HG03108 (cell line): ENCODE data around the gene ZNF76.

Experiments
- ATAC-seq: cut with Tn5 transposase; IDR thresholded peaks from one replicate; pipeline ENCODE4 v1.9.1; 2021; ENCODE audit warnings: moderate library complexity; ENCODE audit not compliant: unreplicated experiment

The ZNF76 gene

DNA sequence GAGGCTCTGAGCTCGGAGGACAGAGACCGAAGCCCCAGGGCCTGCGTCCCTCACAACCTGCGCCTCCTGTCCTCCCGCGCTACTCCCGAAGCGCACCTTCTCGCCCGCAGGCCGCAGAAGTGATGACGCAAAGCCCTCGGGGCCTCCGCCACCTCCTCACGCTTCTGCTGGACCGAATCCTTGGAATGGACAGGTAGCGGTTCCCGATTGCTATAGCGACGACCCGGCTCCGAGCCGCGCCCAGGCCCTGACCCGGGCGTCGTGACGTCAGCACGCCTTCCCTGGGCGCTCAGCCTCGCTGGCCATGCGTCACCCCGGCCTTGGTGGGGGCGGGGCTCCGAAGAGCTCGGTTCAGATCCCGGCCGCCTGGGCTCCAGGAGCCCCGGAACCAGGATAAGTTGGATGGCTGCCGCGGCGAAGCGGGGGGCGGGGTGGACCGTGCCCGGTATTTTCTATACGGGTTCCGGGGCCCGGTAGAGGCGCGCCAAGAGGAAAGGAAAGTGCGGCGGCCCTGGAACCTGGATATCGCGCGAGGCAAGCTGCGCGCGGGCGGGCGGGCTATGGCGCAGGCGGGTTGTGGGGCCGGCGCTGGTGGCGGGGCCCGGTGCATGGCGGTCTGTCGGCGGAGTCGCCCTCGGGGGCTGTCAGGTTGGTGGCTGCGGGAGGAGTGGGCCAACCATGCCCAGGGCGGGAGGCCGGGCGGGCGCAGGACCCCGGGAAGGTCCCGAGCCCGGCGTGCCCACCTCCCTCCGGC lies at the start of gene ZNF76:
Gene ZNF76, plus strand, starts transcription at position 542 of the 754 bp plus-strand sequence. CDS start 21,417 bp downstream, outside the sequence.
- peak; percentile 83 for ATAC-seq

DNA sequence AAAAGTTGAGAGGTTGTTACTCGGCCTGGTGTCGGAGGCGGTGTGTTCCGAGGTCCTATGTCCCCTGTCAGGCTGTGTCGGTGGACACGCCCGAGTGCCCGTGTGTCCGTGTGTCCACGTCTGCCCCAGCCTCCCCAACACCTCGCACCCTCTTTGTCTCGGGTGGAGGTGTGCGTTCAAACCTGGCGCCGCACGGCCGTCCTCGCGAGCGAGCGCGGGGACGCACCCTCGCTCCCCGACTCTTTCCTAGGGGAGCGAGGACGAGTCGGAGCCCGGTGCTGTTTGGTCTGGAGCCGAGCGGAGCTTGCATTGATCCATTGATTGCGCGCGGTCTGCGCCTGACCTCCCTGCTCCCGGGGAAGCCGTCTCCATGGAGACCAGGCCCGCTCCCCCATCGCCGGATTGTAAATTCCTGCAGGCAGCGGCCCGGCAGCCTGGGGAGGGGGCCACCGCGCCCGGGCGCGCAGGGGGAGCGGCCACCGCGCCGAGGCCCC lies 46.2 kb upstream of the ZNF76 start:
- ATAC-seq: no peak

DNA sequence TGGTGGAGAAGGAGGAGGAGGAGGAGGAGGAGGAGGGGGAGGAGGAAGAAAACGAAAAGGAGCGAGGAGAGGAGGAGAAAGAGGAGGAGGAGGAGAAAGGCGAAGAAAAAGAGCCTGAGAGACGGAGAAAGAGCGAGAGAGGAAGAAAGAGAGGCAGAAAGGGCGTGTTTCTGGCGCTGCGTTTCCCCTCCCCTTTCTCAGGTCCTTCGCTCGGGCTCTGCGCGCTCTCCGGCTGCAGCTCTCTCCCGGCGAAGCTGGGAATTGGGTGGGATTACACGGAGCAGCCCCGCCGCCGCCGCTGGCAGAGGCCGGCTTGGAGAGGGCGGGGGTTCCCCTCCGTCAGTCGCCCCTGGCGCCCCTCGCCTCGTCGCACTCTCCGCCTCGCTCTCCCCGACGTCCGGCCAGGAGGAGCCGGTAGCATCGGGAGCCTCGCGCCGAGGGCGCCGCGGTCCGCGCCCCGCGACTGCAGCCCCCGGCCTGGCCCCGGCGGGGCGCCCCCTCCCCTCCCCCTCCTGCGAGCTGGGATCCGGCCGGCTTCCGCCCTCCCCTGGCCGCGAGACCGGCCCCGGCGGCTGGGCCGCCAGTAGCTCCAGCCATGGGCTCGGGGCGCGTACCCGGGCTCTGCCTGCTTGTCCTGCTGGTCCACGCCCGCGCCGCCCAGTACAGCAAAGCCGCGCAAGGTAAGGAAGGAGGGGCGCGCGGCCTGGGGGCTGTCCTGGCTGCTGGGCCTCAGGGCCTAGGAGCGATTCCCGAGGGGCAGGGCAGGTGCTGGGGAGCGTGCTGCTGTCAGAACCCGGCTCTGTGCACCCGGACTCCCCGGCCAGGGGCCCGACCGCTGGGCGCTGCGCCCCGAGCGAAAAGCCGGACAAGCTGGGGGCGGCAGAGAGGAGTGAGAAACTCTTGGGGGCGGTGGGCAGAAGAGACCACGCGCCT lies 45.4 kb upstream of the ZNF76 start, which contains the start of gene SCUBE3:
Gene SCUBE3, plus strand, starts transcription at position 133 of the 933 bp plus-strand sequence. Its CDS starts 463 bp downstream, at position 596.
- ATAC-seq: no peak

DNA sequence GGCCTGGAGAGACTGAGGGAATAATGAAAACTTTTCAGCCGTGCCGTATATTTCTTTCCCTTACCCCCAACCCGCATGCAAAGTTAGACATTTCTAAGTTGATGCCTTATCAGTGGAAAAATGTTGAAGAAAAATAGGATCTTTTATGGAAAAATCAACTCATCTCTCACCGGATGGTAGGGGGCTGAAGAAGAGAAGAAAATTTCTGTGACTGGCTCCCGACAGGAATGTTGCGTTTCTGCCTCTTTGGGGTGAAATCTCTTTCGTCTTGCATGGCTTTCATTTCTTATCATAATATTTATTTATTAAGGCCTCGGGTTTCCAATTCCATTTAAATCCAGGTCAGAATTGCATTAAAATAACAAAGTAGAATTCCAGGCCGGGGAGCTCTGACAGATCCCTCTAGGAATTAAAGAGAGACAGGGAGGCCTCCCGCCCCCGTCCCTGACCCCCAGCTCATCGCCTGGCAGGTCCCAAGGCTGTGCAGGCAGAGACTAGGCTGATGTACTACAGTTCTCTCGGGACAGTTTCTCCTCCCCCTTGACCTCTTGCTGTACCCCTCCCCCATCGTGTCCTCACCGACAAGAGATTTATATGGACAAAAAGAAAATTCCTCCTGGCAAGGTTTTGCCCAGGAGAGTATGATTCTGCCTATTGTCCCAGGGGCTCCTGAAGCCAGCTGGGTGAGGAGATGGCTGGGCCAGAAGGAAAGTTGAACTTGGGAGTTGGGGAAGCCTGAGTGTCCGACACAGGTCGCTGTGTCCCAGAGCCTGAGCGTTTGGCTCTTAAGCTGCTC lies 44.5 kb upstream of the ZNF76 start:
- no peak for ATAC-seq

DNA sequence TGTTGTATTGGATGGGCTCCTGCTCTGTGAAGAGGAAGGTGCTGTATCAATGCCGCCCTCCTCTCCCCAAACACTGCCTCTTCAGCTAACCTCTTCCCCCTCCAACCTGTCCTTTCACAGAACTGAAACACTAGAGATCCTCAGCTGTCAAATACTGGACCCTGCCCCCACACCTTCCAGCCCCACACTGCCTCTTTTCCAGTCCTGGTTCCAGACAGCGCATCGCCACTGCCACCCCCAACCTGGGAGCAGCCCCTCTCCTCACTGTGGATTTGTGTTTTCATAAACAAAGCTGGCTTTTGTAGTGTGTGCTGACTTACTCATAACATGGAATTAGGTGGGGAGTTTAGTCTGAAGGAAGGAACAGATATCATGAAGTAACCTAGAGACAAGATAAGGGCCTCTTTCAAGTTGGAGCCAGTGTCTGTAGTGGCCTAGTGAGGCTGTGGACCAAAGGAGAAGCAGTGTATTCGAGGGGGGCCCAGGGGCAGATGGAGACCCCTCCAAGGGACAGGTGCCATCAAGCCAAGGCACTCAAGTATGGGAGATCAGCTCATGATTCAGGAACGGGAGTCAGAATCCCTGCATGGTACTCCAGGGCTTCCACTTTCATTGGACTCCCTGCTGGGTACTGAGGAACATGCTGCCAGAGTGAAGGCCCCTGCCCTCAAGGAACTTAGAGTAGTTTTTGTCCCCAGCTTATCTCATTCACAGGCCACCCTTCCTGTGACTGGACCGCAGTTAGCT lies 43.7 kb upstream of the ZNF76 start:
- ATAC-seq: no peak

DNA sequence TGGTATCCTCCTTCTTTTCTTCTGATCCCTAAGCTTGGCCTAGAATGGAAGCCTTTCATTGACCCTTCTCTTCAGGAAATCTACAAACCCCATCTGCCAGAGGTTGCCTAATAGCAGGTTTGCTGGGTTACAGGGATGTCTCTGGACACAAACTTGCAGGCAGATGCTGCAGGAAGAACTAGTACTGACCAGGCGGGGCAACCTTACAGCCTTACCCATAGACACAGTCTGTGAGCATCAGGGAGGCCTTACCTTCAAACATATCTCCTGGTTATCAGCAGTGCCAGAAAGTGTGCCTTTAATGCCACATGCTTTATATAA lies 43.2 kb upstream of the ZNF76 start:
- ATAC-seq: no peak

DNA sequence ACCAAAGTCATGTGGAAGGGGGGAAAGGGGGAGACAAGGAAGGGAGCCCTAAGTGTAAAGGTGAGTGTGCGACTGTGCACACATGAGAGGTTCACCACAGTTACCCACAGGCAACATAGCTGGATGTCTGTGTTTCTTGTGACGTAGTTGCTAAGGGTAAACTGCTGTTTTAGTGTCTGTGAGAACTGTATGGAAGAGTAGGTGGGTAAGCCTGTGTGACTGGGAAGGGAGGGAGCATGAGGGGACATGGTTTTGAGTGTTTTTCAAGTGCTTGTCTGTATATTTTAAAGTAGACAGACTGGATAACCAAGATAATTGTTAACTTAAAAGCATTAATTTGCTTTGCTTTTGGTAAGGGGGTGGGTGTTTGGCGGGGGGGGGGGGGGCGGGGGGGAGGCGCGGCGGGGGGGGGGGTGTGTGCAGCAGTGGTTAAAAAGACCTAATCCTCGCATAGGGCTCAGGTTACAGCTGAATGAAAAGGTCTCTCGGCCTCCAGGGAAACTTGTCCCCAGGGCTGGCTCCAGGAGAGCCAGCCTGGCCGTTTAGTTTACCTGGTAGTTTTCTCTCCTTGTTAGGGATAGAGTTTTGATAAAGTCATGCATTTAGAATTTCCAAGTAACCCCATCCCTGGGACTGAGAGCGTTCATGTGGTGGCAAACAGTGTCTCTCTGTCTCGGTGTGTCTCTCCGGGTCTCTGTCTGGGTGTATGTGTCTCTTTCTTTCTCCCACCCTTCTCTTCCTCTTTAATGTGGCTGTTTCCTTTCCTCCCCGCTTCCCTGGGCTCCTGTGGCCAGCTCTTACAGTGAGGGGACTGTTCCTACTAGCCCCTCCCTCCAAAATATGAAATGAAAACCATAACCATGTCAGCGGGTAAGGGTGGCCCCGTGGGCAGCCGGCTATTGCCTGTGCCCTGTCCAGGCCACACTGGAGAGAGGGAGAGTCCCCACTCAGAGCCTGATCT lies 42.4 kb upstream of the ZNF76 start:
- no peak for ATAC-seq

DNA sequence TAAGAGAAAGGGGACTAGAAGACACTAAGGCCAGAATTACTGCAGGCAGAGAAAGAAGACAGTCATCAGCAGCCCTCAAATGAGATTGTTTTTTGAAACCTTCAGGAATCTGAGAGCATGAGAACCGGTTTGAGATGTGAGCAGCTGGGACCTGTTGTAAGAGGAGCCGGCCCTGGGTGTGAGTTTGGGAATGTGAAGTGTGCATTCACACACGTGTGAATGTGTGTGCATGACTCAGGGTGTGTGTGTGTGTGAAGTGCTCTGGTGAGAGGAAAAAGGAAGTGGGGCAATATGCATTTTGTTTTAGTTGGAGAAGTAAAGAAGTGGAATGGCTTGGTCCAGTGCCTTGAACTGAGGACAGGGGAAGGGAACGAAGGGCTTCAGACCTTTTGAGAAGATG lies 41.5 kb upstream of the ZNF76 start:
- ATAC-seq: no peak

DNA sequence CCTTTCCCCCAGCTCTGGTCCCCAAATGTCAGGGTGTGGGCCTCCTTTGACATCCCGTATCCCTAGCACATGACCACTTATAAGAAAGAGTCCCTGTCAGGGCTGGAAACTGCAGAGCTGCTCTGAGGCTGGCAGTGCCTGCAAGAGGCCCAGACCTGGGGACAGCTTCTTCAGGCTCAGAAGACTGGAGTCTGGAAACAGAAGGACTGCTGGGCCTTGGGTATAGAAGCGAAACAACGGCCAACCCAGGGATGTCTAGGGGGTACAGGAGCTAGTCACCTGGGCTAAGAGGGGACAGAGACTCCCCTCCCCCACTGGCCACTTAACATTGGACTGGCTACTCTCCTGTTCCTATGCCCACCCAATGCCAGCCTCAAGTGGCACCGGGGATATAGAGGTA lies 41.1 kb upstream of the ZNF76 start:
- ATAC-seq: no peak

DNA sequence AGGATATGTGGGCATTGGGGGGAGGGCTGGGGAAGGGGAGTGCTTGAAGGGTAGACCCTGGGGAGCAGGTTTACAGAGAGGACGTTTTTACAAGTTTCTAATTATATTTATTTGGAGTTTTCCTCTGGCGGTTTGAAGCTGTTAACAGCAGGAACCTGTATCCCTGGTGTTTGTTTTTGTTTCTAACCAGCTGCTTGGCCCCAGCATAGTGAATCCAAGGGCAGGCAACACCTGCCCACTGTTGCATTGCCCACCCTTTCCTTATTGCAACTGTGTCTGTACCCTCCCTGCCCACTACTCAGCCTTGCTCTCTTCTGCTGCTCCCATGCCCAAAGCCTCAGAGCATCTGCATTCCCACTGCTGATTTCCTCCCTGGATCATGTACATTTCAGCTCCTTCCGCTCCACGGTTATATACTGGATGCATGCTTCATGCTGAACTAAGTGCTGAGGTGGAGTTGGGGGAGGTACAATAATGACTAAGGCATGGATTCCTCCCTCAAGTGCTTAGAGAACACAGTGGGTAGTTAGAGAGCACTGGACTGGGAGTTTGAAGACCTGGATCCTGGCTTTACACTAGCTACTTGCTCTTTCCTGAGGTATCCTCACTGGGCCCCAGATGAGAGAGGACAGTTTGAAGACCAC lies 39.7 kb upstream of the ZNF76 start:
- ATAC-seq: no peak

DNA sequence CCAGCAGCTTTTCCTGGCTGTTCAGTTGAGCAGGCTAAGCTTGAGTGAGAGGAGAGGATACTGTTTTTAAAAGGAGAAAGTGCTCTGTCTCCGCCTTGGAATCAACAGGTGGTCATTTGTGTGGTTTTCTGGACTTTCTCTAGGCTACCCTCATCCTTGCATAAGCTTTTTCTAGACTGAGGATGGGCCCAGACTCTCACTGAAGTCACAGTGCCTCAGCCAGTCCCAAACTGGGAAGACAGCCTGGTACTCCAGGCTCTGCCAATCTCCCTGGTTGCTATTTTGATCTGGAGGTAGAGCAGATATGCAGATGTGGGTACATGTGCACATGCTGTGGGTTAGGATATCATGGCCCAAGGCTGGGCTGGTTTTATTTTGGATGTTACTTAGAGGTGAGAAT lies 38.8 kb upstream of the ZNF76 start:
- no peak for ATAC-seq

DNA sequence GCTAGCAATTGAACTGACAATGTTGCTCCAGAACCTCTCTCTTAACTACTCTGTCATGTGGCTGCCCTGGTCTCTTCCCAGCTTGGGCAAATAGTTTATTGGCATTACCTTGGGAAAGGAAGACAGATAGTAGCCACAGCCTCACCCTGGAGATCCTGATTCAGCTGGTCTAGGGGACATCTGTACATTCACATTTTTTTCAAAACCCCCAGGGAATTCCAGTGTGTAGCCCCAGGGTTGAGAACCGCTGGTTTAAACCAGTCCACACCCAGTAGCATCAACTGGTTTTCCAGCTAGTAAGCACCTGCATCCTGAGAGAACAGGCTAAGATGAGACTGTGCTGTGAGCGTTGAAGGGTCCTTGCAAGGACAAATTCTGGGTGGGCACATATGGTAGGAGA lies 36.1 kb upstream of the ZNF76 start:
- ATAC-seq: no peak

DNA sequence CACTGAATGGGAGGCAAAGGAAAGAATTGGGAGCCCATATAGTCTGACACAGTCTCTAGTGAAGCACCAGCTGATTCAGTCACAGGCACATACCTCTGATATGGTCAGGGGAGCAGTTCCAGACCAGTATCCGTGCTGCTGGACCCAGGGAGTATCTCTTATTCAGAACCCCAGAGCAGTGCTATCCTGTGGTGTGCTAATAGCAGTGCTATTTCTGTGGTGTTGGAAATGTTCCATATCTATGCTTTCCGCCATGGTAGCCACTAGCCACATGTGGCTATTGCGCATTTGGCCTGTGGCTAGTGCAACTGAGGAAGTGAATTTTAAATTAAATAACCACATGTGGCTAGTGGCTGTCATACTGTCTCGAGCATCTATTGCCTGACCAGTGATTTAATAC lies 34.8 kb upstream of the ZNF76 start:
- no peak for ATAC-seq

DNA sequence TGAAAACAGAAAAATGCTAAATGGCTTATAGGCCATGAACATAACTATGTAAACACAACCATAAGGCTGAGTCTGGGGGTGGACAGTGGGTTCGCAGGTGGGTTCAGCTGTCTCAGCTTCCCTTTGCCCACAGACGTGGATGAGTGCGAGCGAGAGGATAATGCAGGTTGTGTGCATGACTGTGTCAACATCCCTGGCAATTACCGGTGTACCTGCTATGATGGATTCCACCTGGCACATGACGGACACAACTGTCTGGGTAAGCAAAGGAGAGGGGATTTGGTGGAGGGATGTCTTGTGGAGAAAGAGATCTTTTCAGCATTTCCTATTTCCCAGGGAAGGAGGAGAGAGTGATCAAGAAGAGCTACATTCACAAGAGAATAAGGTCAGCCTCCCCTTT lies 31.1 kb upstream of the ZNF76 start:
- no peak for ATAC-seq

DNA sequence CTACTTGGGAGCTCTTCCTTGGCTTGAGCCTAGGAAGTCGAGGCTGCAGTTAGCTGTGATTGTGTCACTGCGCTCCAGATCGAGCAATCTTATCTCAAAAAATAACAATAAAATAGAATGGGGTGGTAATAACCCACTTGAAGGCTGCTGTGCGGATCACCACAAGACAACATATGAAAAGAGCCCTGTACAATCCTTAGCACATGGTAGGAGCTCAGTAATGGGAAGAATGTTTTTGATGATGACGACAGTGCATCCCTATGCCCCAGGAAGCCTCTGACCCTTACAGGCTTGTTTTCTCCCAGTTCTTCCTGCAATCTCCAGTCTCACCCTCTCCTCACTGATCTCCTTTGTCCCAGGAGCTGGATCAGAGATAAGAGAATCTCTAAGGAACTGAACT lies 30.2 kb upstream of the ZNF76 start:
- no peak for ATAC-seq

DNA sequence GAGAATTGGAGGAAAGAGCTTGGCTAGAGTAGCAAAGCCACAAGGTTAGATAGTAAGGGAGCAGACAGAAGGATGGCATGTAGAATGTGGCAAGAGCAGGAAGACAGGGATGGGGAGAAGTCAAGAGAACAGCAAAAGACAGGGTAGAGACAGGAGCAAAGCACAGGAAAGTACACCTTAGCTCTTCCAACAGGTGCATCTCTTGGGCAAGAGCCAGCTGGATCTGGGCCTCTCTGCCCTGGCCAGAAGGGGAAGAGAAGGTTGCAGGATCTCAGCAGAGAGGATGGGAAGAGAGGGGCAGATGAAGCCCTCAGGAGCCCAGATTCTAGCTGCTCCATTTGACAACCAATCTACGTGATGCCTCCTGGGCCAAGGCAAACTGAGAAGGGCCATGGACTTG lies 29.0 kb upstream of the ZNF76 start:
- no peak for ATAC-seq

DNA sequence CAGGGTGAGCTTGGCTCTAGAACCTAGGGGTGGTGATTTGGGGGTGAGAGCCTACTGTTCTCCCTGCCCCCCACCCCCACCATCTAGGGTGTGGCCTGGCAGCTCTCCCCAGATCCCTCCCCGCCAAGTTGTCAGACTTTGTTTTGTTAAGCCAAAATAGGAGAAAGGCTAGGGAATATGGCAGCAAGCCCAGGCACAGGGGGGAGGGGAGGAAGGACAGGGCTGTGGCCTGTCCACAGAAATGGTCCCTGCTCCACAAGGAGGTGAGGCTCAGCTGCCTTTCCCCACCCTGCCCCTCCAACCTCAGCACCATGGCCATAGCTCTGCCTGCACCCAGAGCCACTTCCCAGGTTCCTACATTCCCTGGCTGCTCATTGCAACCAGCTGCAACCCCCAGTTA lies 28.6 kb upstream of the ZNF76 start:
- no peak for ATAC-seq

DNA sequence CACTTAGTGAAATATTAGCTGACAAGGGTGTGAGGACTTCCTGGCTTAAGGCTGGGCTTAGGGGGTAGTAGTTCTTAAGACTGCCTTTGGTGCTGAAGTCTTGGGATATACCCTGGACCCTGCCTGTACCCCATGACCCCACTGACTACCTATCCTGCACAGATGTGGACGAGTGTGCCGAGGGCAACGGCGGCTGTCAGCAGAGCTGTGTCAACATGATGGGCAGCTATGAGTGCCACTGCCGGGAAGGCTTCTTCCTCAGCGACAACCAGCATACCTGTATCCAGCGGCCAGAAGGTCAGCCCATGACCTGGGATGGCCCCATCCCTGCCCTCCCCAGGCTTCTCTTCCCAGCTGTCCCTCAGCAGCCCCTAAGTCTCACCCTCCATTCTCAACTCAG lies 28.0 kb upstream of the ZNF76 start:
- no peak for ATAC-seq

DNA sequence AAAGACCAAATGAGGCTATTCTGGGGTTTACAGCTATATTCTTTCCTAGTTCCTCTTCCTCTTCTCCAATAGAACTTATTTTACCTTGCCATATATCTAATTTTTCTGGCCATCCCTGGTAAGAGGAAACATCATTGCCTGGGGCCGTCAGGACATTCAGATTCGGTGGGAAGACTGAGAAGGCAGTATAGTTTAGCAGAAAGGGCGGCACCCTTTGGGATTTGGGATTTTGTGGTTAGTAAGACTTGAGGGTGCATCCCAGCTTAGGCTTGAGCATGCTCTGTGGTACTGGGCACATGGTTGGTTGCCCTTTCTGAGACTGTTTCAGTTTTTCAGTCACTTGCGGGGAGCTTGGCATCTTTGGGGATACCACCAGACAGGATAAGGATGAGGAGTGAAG lies 24.6 kb upstream of the ZNF76 start:
- no peak for ATAC-seq
